Sigmoid colon (tissue), 7 donors: ENCODE measurements around the gene PLSCR2. TPM values are rescaled to one million over a fixed set of nuclear protein-coding genes. Genes with fewer than 3 reads are reported as not detected.

Source experiments
- DNase-seq: peaks from one replicate; pipeline ENCODE4 v3.0.0-alpha.2; 2019
- H3K27ac ChIP-seq, 4 donors: fragments of 200-600 bp; sonication (generic); one replicate each; pipeline ENCODE4 v1.5.1; 2016 to 2019; ENCODE audit warnings: mild to moderate bottlenecking in 1 of 4
- H3K27me3 ChIP-seq, 3 donors: fragments of 200-600 bp; sonication (generic); one replicate each; pipeline ENCODE4 v1.5.1; 2019; ENCODE audit warnings: mild to moderate bottlenecking in 1 of 3
- H3K36me3 ChIP-seq, 4 donors: fragments of 200-600 bp; sonication (generic); one replicate each; pipeline ENCODE4 v1.5.1; 2016 to 2019
- H3K4me1 ChIP-seq, 4 donors: fragments of 200-600 bp; sonication (generic); one replicate each; pipeline ENCODE4 v1.5.1; 2017 to 2019
- H3K4me3 ChIP-seq, 4 donors: fragments of 200-600 bp; sonication (generic); one replicate each; pipeline ENCODE4 v1.5.1; 2017 to 2019; ENCODE audit warnings: mild to moderate bottlenecking in 2 of 4, moderate library complexity in 1 of 4
- H3K9me3 ChIP-seq, 4 donors: fragments of 200-600 bp in 3 of 4; sonication (generic) in 3 of 4; one replicate each; pipeline versions ENCODE4 v1.5.1 to v1.6.1; 2013 to 2019
- CTCF ChIP-seq, 4 experiments: fragments of 450-650 bp in 3 of 4; fragments of 200-600 bp in 1 of 4; IDR thresholded peaks; one replicate each; pipeline ENCODE4 v1.5.1; 2016 to 2019; ENCODE audit warnings: antibody characterized with exemption in 4 of 4, mild to moderate bottlenecking in 3 of 4, moderate library complexity in 2 of 4
- EP300 ChIP-seq, 4 donors: sonication (generic); formaldehyde crosslinking; IDR thresholded peaks; one replicate each; pipeline ENCODE4 v1.6.1; 2017; ENCODE audit warnings: antibody characterized with exemption in 4 of 4
- POLR2A ChIP-seq, 2 donors: fragments of 450-650 bp; IDR thresholded peaks; one replicate each; pipeline ENCODE4 v1.6.1; 2016; ENCODE audit warnings: antibody characterized with exemption in 2 of 2, mild to moderate bottlenecking in 2 of 2, moderate library complexity in 2 of 2
- POLR2AphosphoS5 ChIP-seq, 4 donors: sonication (generic); formaldehyde crosslinking; IDR thresholded peaks; one replicate each; pipeline ENCODE4 v1.6.1; 2017; ENCODE audit warnings: antibody characterized with exemption in 4 of 4
- WGBS, 2 donors: extraction: QIAGEN DNeasy Blood & Tissue Kit; methylation state at CpG; one replicate each; pipeline ENCODE4 v1.1.7; 2013; 5-methylcytosine and 5-hydroxymethylcytosine counted together
- intact Hi-C: fragments of 100-400 bp; cut with DNase I; formaldehyde crosslinking; loops from one replicate; pipeline ENCODE4 v1.15.1; 2023
- polyA plus RNA-seq, 3 donors: library from polyadenylated mRNA; stranded (reverse); fragments of 200-250 nt; gene quantifications; one replicate each; pipeline ENCODE4 v1.2.3, GENCODE V29; 2013
- total RNA-seq, 4 donors: library from RNA; depleted of rRNA; stranded (reverse); fragments of >200 nt; gene quantifications; one replicate each; pipeline ENCODE4 v1.1.0, GENCODE V29; 2016
- donor health status: healthy with polysubstance abuse.
- donor health status: Bipolar disorder and iron deficiency.
- donor health status: healthy.

The PLSCR2 gene
- total and polyA plus RNA-seq, 7 donors = 0.45 TPM; not detected in 6

- peak overlapping the region in 2 of 4 donors; percentile 30 to 54 for H3K27ac ChIP-seq
- intact Hi-C loops = no loop called here
- H3K27me3 ChIP-seq = no peaks in the 10 kb centered on the region
- WGBS, 2 donors = 94 to 95% methylated on average over 1 of the region's 1 CpG
- H3K9me3 ChIP-seq = no peaks in the 10 kb centered on the region
- TF ChIP-seq POLR2AphosphoS5 (IDR thresholded peaks at IDR 0.05) (no peak), CTCF (IDR thresholded peaks at IDR 0.05) (no peak), EP300 (IDR thresholded peaks at IDR 0.05) (no peak), POLR2A (IDR thresholded peaks at IDR 0.05) (no peak)
- no peaks in the 10 kb centered on the region for H3K36me3 ChIP-seq
- DNase-seq = no peak
- H3K4me1 ChIP-seq = peaks cover 0 to 4% (median 0%) of the 10 kb centered on the region in 4 donors
- no peak overlapping the region for H3K4me3 ChIP-seq
Observed at GRCh38 chr3:146507331-146508120, 38.2 kb upstream of the PLSCR2 start.

GRCh38 chr3:146505516-146505915 is 36.2 kb upstream of the PLSCR2 start:
- H3K4me1 ChIP-seq = peaks cover 0 to 4% (median 0%) of the 10 kb centered on the region in 4 donors
- no peaks in the 10 kb centered on the region for H3K9me3 ChIP-seq
- WGBS, 2 donors = 84 to 88% methylated on average over 1 of the region's 1 CpG
- no peaks in the 10 kb centered on the region for H3K36me3 ChIP-seq
- no peak for DNase-seq
- TF ChIP-seq POLR2AphosphoS5 (IDR thresholded peaks at IDR 0.05) (peak in 1 of 4 donors; percentile 24), EP300 (IDR thresholded peaks at IDR 0.05) (no peak)
- intact Hi-C loops = no loop called here
- H3K4me3 ChIP-seq = no peak overlapping the region
- no peaks in the 10 kb centered on the region for H3K27me3 ChIP-seq
- no peak overlapping the region for H3K27ac ChIP-seq

- TF ChIP-seq EP300 (IDR thresholded peaks at IDR 0.05) = no peak
- no peak for TF ChIP-seq POLR2AphosphoS5 (IDR thresholded peaks at IDR 0.05)
- TF ChIP-seq CTCF (IDR thresholded peaks at IDR 0.05) = no peak
- TF ChIP-seq POLR2A (IDR thresholded peaks at IDR 0.05) = no peak
- H3K27ac ChIP-seq = no peak overlapping the region
Observed at GRCh38 chr3:146504498-146505197, 35.3 kb upstream of the PLSCR2 start.

GRCh38 chr3:146503461-146504202 is 34.3 kb upstream of the PLSCR2 start:
- H3K4me3 ChIP-seq = no peak overlapping the region
- no peaks in the 10 kb centered on the region for H3K9me3 ChIP-seq
- 63 to 78% methylated on average over 12 of the region's 12 CpGs for WGBS, 2 donors
- no peaks in the 10 kb centered on the region for H3K27me3 ChIP-seq
- peaks cover 0 to 4% (median 0%) of the 10 kb centered on the region in 4 donors for H3K4me1 ChIP-seq
- H3K36me3 ChIP-seq = no peaks in the 10 kb centered on the region
- intact Hi-C loops = no loop called here
- DNase-seq = no peak
- H3K27ac ChIP-seq = no peak overlapping the region
- TF ChIP-seq CTCF (IDR thresholded peaks at IDR 0.05) (no peak), EP300 (IDR thresholded peaks at IDR 0.05) (no peak), POLR2A (IDR thresholded peaks at IDR 0.05) (no peak), POLR2AphosphoS5 (IDR thresholded peaks at IDR 0.05) (no peak)

More at GRCh38 chr3:146504498-146505197, 35.3 kb upstream of the PLSCR2 start:
- DNase-seq = no peak
- no peak overlapping the region for H3K4me3 ChIP-seq
- peaks cover 0 to 4% (median 0%) of the 10 kb centered on the region in 4 donors for H3K4me1 ChIP-seq
- intact Hi-C loops = no loop called here
- WGBS, 2 donors = 57 to 60% methylated on average over 3 of the region's 3 CpGs
- H3K9me3 ChIP-seq = no peaks in the 10 kb centered on the region
- no peaks in the 10 kb centered on the region for H3K36me3 ChIP-seq
- H3K27me3 ChIP-seq = no peaks in the 10 kb centered on the region
